ENCODE measurements around the gene CHRM3. TPM values are rescaled to one million over a fixed set of nuclear protein-coding genes. Genes with fewer than 3 reads are reported as not detected.

The CHRM3 gene
- total and polyA plus RNA-seq, 2 donors (not counting 1 experiment from before 2014, with no cell fraction given): not detected

- ATAC-seq (ENCODE audit: low read depth): no peak
- CTCF ChIA-PET: no interaction called here
These were observed 19.1 kb upstream of the CHRM3 start for GRCh38 chr1:239367196-239367810.

More at GRCh38 chr1:239367196-239367810, 19.1 kb upstream of the CHRM3 start:
- Histone ChIP-seq H2AFZ (ENCODE audit: insufficient read depth, low read depth, low read length, poor library complexity, severe bottlenecking) (no peak overlapping the region), H3K27me3 (replicated peaks in 1 of 4; ENCODE audit: control extremely low read depth in 1 of 4, control insufficient read depth in 3 of 4, insufficient read depth in 4 of 4, low read length in 3 of 4) (no peaks in the 10 kb centered on the region), H3K36me3 (replicated peaks in 1 of 2; ENCODE audit: control extremely low read depth in 1 of 2, control insufficient read depth in 1 of 2, extremely low read depth in 1 of 2, insufficient read depth in 2 of 2, low read length in 1 of 2) (no peaks in the 10 kb centered on the region), H3K4me3 (ENCODE audit: control extremely low read depth in 1 of 5, extremely low read depth in 1 of 5, insufficient read depth in 1 of 5, low read depth in 2 of 5, low read length in 4 of 5) (no peak overlapping the region), H3K9ac (ENCODE audit: low read length) (no peak overlapping the region), H3K27ac (ENCODE audit: low read length in 2 of 2) (no peak overlapping the region), H3K9me3 (ENCODE audit: control extremely low read depth in 1 of 3, control insufficient read depth in 2 of 3, insufficient read depth in 1 of 3, low read length in 2 of 3) (no peaks in the 10 kb centered on the region), H3K79me2 (ENCODE audit: control insufficient read depth, insufficient read depth, low read length) (no peaks in the 10 kb centered on the region), H4K20me1 (ENCODE audit: control insufficient read depth, insufficient read depth, low read length, poor library complexity, severe bottlenecking) (no peaks in the 10 kb centered on the region), H3K4me1 (ENCODE audit: control insufficient read depth in 2 of 2, insufficient read depth in 2 of 2, low read length in 2 of 2) (no peaks in the 10 kb centered on the region), H3K4me2 (replicated peaks; ENCODE audit: low read depth, low read length, poor library complexity, severe bottlenecking) (no peak overlapping the region)
- no peaks in the 10 kb centered on the region for H3K27me3 Mint-ChIP-seq
- intact Hi-C loops (cut with micrococcal nuclease): no loop called here
- H3K27ac Mint-ChIP-seq: no peak overlapping the region
- POLR2A ChIA-PET: no interaction called here
- WGBS (ENCODE audit: insufficient coverage): 90% methylated on average over 3 of the region's 4 CpGs
- no peak overlapping the region for H3K4me3 Mint-ChIP-seq
- no peaks in the 10 kb centered on the region for H3K4me1 Mint-ChIP-seq
- peaks cover 2% of the 10 kb centered on the region for H3K9me3 Mint-ChIP-seq (ENCODE audit: insufficient read depth)
- TF ChIP-seq EZH2 (IDR thresholded peaks at IDR 0.05; ENCODE audit: borderline replicate concordance, insufficient read depth, low read depth, low read length, poor library complexity, severe bottlenecking) (no peak), CTCF (IDR thresholded peaks at IDR 0.05) (no peak)
- no peak for DNase-seq
